Activated naive CD4-positive, alpha-beta T cell treated with anti-CD3 and anti-CD28 coated beads, Interleukin-2, amount 50 U/mL, for 16 hours (primary cell): ENCODE results near the gene SP8.

Experiments used
- DNase-seq: peaks from one replicate; pipeline ENCODE4 v3.0.0-alpha.2; 2020

The SP8 gene

DNA sequence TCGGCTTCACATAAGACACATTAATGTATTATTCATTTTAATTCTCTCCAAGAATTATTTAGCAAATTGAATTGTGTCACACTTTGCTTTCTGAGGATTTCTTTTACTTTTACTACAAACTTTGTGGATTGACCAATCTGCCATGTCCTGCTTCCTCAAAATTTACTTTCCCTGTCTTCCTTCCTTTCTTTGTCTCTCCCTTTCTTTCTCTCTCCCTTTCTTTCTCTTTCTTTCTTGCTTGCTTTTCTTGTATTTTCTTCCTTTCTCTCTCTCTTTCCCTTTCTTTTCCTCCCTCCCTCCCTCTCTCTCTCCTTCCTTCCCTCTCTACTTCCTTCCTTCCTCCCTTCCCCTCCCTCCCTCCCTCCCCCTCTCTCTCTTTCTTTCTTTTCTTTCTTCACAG, 37.8 kb downstream of the SP8 start:
- DNase-seq: no peak

- no peak for DNase-seq
Measured at GRCh38 chr7:20747001-20747400, 39.7 kb downstream of the SP8 start.

DNA sequence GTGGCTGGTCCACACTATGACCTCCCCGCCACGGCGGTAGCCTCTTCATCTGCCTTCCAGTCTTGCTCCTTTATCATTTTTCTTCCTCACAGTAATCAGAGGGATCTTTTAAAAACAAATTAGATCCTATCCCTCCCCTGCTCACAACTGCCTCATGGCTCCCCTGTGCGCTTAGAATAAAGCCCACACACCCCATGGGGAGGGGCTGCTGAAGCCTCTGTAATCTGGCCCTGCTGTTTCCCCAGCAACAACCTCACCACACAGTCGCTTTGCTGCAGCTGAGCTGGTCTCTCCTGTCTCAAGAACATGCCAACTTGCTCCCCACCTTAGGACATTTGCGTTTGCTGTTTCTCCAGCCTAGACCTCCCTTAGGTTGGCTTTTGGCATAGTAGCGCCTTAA, 41.0 kb downstream of the SP8 start:
- DNase-seq: no peak

GRCh38 chr7:20744954-20745446, 41.7 kb downstream of the SP8 start:
- no peak for DNase-seq

- no peak for DNase-seq
Measured at GRCh38 chr7:20742913-20743312, 43.8 kb downstream of the SP8 start.

GRCh38 chr7:20741801-20742200, 44.9 kb downstream of the SP8 start:
- no peak for DNase-seq

DNA sequence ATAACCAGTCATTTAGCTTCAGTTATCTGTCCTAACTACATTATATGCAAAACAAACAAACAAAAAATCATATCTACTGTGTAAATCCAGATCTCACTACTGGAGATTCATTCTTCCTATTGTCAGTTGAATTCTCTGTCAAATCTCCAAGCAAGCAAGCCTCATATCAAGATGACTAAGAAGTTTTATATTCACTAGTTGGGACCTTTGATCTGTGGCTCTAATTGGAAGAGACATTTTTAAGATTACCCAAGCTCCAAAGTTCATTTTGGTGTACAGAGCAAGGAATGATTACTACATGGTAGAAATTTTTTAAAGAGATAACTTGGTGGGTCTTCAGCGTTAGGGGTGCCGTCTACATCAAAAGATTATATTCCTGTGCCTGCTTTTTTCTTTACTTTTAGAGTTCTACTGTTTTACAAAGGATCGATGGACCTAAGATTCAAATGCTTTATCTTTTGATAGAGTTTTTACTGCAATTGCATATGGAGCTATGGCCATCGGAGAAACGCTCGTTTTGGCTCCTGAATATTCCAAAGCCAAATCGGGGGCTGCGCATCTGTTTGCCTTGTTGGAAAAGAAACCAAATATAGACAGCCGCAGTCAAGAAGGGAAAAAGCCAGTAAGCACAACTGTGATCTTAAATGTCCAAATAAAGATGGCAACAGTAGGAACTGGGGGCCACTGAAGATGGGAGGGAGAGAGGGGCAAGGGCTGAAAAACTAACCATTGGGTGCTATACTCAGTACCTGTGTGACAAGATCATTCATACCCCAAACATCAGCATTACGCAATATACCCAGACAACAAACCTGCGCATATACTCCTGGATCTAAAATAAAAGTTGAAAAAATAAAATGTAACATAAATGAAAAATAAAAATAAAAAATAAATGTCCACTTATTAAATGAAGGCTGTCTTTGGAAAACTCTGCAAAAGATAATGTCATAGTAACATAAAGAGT, 47.9 kb downstream of the SP8 start:
- DNase-seq: no peak

DNA sequence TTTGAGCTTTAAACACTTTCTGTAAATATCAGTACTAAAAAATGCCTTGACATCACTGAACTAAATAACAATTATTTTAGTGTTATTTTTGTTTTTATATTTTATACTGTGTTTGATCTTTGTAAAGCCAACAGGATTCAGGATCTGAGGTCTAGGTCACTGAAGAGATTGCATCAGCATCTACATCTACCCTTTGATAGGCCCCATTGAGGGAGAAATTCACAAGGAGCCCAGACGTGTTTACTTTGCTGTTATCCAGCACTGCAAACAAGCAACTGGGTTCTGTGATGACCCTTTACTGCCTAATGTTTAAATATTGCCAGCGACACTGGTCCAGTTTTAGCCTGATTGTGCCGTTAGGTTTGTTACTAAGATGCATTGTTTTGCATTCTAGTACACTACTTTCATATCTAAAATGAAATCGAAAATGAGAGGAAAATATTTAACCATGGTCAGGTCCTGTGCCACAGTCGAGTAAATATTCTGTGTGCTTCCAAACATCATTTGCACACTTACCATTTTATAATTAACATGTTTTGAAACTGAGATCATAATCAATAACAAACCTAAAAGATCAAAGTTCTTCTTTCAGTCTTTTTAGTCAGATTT, 48.7 kb downstream of the SP8 start:
- DNase-seq: no peak

- DNase-seq: no peak
Measured at GRCh38 chr7:20735346-20736065, 51.2 kb downstream of the SP8 start.
